DND-41 (cell line): ENCODE measurements around the gene GALNT12.

Experiments used
- ATAC-seq: fragments of 200-7000 bp; cut with Tn5 transposase; 3 replicates; pipeline ENCODE4 v1.9.1; 2021; ENCODE audit warnings: low read depth; ENCODE audit not compliant: insufficient read depth
- DNase-seq: peaks from one replicate; pipeline ENCODE4 v3.0.0-alpha.2; 2020
- H2AFZ ChIP-seq: 2 replicates; pipeline ENCODE4 v1.6.0; 2012; ENCODE audit warnings: low read depth, low read length
- H3K27ac ChIP-seq: 2 replicates; pipeline ENCODE4 v1.5.1; 2012; ENCODE audit warnings: low read length, inconsistent platforms
- H3K27me3 ChIP-seq: fragments of 200-600 bp; sonication (generic); 2 replicates; pipeline ENCODE4 v1.6.0; 2012; ENCODE audit warnings: low read length, mild to moderate bottlenecking, inconsistent platforms; ENCODE audit not compliant: insufficient read depth, poor library complexity
- H3K36me3 ChIP-seq: 2 replicates; pipeline ENCODE4 v1.5.1; 2012; ENCODE audit warnings: low read length, inconsistent platforms; ENCODE audit not compliant: insufficient read depth
- H3K4me1 ChIP-seq: 2 replicates; pipeline ENCODE4 v1.5.1; 2012; ENCODE audit warnings: mild to moderate bottlenecking, low read length; ENCODE audit not compliant: insufficient read depth
- H3K4me2 ChIP-seq: 2 replicates; pipeline ENCODE4 v1.6.0; 2012; ENCODE audit warnings: mild to moderate bottlenecking, moderate library complexity, low read length, inconsistent platforms; ENCODE audit not compliant: insufficient read depth
- H3K4me3 ChIP-seq, 2 experiments: fragments of 200-600 bp in 1 of 2; shearing (Covaris generic) in 1 of 2; 2 replicates each; pipeline ENCODE4 v1.5.1; 2012 to 2016; ENCODE audit warnings: inconsistent platforms in 2 of 2, low read length in 2 of 2, mild to moderate bottlenecking in 2 of 2, low read depth in 1 of 2, moderate library complexity in 1 of 2
- H3K79me2 ChIP-seq: 2 replicates; pipeline ENCODE4 v1.6.0; 2012; ENCODE audit warnings: low read length, inconsistent platforms; ENCODE audit not compliant: insufficient read depth
- H3K9ac ChIP-seq: 2 replicates; pipeline ENCODE4 v1.6.0; 2012; ENCODE audit warnings: low read depth, mild to moderate bottlenecking, inconsistent platforms, low read length, moderate library complexity
- H3K9me3 ChIP-seq: 2 replicates; pipeline ENCODE4 v1.5.1; 2012; ENCODE audit warnings: low read length, moderate library complexity, mild to moderate bottlenecking, inconsistent platforms; ENCODE audit not compliant: insufficient read depth, severe bottlenecking
- H4K20me1 ChIP-seq: 2 replicates; pipeline ENCODE4 v1.6.0; 2012; ENCODE audit warnings: low read length; ENCODE audit not compliant: insufficient read depth
- CTCF ChIP-seq: IDR thresholded peaks from 2 replicates; pipeline ENCODE4 v1.5.1; 2012; ENCODE audit warnings: borderline replicate concordance, low read length, moderate library complexity, mild to moderate bottlenecking; ENCODE audit not compliant: poor library complexity, severe bottlenecking; ENCODE audit errors: extremely low read depth
- EZH2 ChIP-seq: IDR thresholded peaks from 3 replicates; pipeline ENCODE4 v1.6.1; 2012; ENCODE audit warnings: borderline replicate concordance, low read depth, mild to moderate bottlenecking, moderate library complexity, low read length, inconsistent platforms; ENCODE audit not compliant: severe bottlenecking

Gene GALNT12

GRCh38 chr9:98783518-98784226 lies 23.8 kb upstream of the GALNT12 start:
- Histone ChIP-seq H2AFZ (no peak overlapping the region), H3K9me3 (no peaks in the 10 kb centered on the region), H3K79me2 (no peaks in the 10 kb centered on the region), H3K4me2 (no peak overlapping the region), H3K9ac (no peak overlapping the region), H3K4me1 (no peaks in the 10 kb centered on the region), H3K36me3 (no peaks in the 10 kb centered on the region), H3K27ac (no peak overlapping the region), H4K20me1 (no peaks in the 10 kb centered on the region), H3K4me3 (no peak overlapping the region), H3K27me3 (no peaks in the 10 kb centered on the region)
- TF ChIP-seq CTCF: no peak
- no peak for TF ChIP-seq EZH2
- DNase-seq: no peak
- ATAC-seq: no peak

- DNase-seq (no peak), ATAC-seq (no peak)
- Histone ChIP-seq H3K27me3 (no peaks in the 10 kb centered on the region), H2AFZ (no peak overlapping the region), H3K4me3 (no peak overlapping the region), H3K27ac (no peak overlapping the region), H3K9ac (no peak overlapping the region), H3K36me3 (peaks cover 3% of the 10 kb centered on the region; the same call in 1 of the 2 replicates), H4K20me1 (no peaks in the 10 kb centered on the region), H3K4me1 (no peaks in the 10 kb centered on the region), H3K4me2 (no peak overlapping the region), H3K79me2 (no peaks in the 10 kb centered on the region), H3K9me3 (no peaks in the 10 kb centered on the region)
- TF ChIP-seq EZH2: no peak
- TF ChIP-seq CTCF: no peak
Measured at GRCh38 chr9:98784831-98785806, 22.4 kb upstream of the GALNT12 start.

DNA sequence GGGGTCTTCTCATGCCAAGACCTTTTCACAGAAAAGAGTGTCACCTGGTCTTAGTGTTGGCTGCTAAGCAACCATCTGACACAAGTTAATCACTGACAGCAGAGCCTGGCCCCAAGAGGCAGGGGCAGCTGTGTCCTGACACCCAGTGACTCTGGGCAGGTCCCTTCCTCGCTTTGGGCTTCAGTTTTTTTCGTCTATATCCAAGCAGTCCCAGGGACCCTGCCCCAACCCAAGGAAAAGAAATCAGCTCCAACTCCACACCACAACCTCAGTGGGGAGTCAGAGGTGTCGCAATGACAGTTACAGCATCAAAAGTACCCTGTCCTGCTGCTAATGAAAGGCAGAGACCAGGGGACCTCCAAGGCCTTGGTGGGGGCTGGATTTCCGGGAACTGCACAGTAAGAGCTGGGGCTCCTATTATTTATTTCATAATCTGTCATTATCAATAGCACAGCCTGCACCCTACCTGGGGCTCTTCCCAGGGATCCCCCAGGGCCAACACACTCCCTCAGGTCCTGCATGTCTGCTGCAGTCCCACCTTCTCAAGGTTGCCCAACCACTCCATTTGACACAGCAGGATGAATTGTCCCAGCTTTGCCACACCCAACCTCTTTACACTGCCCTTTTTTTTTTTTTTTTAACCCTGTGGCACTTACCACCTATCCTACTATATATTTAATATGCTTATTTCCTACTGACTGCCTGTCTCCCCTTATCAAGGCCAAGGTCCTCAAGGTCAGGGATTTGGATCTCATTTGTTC lies 20.5 kb upstream of the GALNT12 start:
- peaks cover 3% of the 10 kb centered on the region; the same call in 1 of the 2 replicates for H3K36me3 ChIP-seq
- no peak overlapping the region for H2AFZ ChIP-seq
- H3K79me2 ChIP-seq: no peaks in the 10 kb centered on the region
- H3K9ac ChIP-seq: no peak overlapping the region
- H3K4me1 ChIP-seq: no peaks in the 10 kb centered on the region
- H3K27ac ChIP-seq: no peak overlapping the region
- ATAC-seq: no peak
- H3K4me2 ChIP-seq: no peak overlapping the region
- H4K20me1 ChIP-seq: no peaks in the 10 kb centered on the region
- DNase-seq: no peak
- no peaks in the 10 kb centered on the region for H3K9me3 ChIP-seq
- H3K4me3 ChIP-seq: no peak overlapping the region
- no peaks in the 10 kb centered on the region for H3K27me3 ChIP-seq
- TF ChIP-seq CTCF: no peak
- no peak for TF ChIP-seq EZH2
